ENCODE data around the gene GALNT18. TPM values are rescaled to one million over a fixed set of nuclear protein-coding genes. Genes with fewer than 3 reads are reported as not detected.

The GALNT18 gene
- total RNA-seq, 1 experiment from 2014 or later = 1.7 TPM

DNA sequence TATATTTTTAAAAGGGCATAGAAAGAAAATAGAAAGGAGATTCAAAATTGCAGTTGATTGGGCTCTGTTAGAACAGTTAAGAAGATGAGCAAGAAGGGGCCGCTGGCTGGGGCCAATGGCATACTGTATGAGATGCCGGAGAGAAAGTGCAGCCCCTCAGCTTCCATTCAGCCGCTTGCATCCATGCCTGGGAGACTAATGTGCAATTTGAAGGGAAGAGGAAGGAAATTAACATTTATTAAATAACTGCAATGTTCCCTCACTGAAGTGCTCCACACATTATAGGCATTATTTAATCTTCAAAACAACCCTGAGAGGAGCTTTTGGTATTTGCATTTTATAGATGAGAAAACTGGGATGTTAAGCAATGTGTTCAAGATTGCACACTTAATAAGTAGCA is 224.0 kb downstream of the GALNT18 start:
- Mint-ChIP-seq H3K4me3 (no peak overlapping the region), H3K4me1 (peaks cover 6% of the 10 kb centered on the region in 2 experiments)
- no peaks in the 10 kb centered on the region for H4K20me1 ChIP-seq (ENCODE audit: control insufficient read depth, insufficient read depth, insufficient read length)

More for the DNA sequence above, 224.0 kb downstream of the GALNT18 start:
- H4K5ac ChIP-seq (ENCODE audit: insufficient read length, low read depth, low read length) = no peak overlapping the region
- no peaks in the 10 kb centered on the region for H3K27me3 ChIP-seq (ENCODE audit: insufficient read depth, low read length)
- Mint-ChIP-seq H3K9me3 (no peaks in the 10 kb centered on the region), H3K27ac (no peak overlapping the region), H3K27me3 (ENCODE audit: low read depth) (peaks cover 10% of the 10 kb centered on the region), H3K36me3 (ENCODE audit: insufficient read depth in 1 of 3, low read depth in 3 of 3) (no peaks in the 10 kb centered on the region)
- H2BK120ac ChIP-seq (ENCODE audit: low read depth, low read length, poor library complexity, severe bottlenecking) = no peak overlapping the region
- no peak overlapping the region for H3T11ph ChIP-seq (ENCODE audit: low read length)
- no peak overlapping the region for H3K56ac ChIP-seq (ENCODE audit: insufficient read length, low read depth, low read length)
- H3K18ac ChIP-seq (ENCODE audit: insufficient read length, low read depth, low read length) = no peak overlapping the region
- no peak overlapping the region for H4K8ac ChIP-seq (replicated peaks; ENCODE audit: insufficient read length, low read depth, low read length)
- no peak overlapping the region for H2BK5ac ChIP-seq (ENCODE audit: insufficient read length, low read length)
- H2BK12ac ChIP-seq (ENCODE audit: insufficient read length, low read depth, low read length) = no peak overlapping the region
- DNase-seq = no peak
- no peak overlapping the region for H3K4ac ChIP-seq (ENCODE audit: low read depth, low read length)
- no peak overlapping the region for H2BK20ac ChIP-seq (ENCODE audit: low read depth, low read length, poor library complexity, severe bottlenecking)
- no peak overlapping the region for H2AFZ ChIP-seq (ENCODE audit: low read length)
- H3K9me3 ChIP-seq (ENCODE audit: control insufficient read depth, low read depth, low read length) = no peaks in the 10 kb centered on the region
- no peak overlapping the region for H3K9ac ChIP-seq (ENCODE audit: extremely low read depth, insufficient read length, low read length)
- H3K14ac ChIP-seq (ENCODE audit: insufficient read depth, low read length) = no peak overlapping the region
- H3K23me2 ChIP-seq (ENCODE audit: insufficient read length, low read depth, low read length, poor library complexity, severe bottlenecking) = no peaks in the 10 kb centered on the region
- no CpG with 5 or more reads among the region's 3 CpGs for WGBS (ENCODE audit: extremely low coverage, insufficient read length, low lambda C conversion rate)
- H3K23ac ChIP-seq (ENCODE audit: insufficient read length, low read depth, low read length) = no peak overlapping the region
- no peak overlapping the region for H2BK15ac ChIP-seq (ENCODE audit: low read depth, low read length)
- no peak overlapping the region for H4K91ac ChIP-seq (ENCODE audit: insufficient read length, low read depth, low read length)
- no peak overlapping the region for H3K27ac ChIP-seq (ENCODE audit: insufficient read length, low read depth, low read length)
- H3K4me1 ChIP-seq (ENCODE audit: insufficient read depth, low read length) = no peaks in the 10 kb centered on the region
- no peak overlapping the region for H2AK5ac ChIP-seq (ENCODE audit: insufficient read length, low read length)
- TF ChIP-seq, protein P1, sequence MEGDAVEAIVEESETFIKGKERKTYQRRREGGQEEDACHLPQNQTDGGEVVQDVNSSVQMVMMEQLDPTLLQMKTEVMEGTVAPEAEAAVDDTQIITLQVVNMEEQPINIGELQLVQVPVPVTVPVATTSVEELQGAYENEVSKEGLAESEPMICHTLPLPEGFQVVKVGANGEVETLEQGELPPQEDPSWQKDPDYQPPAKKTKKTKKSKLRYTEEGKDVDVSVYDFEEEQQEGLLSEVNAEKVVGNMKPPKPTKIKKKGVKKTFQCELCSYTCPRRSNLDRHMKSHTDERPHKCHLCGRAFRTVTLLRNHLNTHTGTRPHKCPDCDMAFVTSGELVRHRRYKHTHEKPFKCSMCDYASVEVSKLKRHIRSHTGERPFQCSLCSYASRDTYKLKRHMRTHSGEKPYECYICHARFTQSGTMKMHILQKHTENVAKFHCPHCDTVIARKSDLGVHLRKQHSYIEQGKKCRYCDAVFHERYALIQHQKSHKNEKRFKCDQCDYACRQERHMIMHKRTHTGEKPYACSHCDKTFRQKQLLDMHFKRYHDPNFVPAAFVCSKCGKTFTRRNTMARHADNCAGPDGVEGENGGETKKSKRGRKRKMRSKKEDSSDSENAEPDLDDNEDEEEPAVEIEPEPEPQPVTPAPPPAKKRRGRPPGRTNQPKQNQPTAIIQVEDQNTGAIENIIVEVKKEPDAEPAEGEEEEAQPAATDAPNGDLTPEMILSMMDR (conservative IDR thresholded peaks at IDR 0.05) = no peak
- no peak overlapping the region for H3K4me2 ChIP-seq (ENCODE audit: insufficient read depth, insufficient read length, low read length)
- H3K79me2 ChIP-seq (ENCODE audit: insufficient read depth, low read length) = no peaks in the 10 kb centered on the region
- no peaks in the 10 kb centered on the region for H3K79me1 ChIP-seq (ENCODE audit: insufficient read depth, low read depth, low read length, poor library complexity, severe bottlenecking)
